PFSK-1 (cell line): Measurements from ENCODE around the gene CD79B.

ENCODE experiments used
- FOXP2 ChIP-seq: optimal IDR thresholded peaks from 2 replicates; pipeline ENCODE3; 2011; ENCODE audit warnings: borderline replicate concordance, control low read depth, inconsistent platforms; ENCODE audit not compliant: insufficient read depth; ENCODE audit errors: extremely low read length, extremely low read depth
- POLR2AphosphoS5 ChIP-seq: IDR thresholded peaks from 2 replicates; pipeline ENCODE4 v1.6.1; 2012; ENCODE audit warnings: low read depth, mild to moderate bottlenecking, control low read depth, low read length, moderate library complexity
- REST ChIP-seq, 2 experiments: IDR thresholded peaks; 2 replicates each; pipeline versions ENCODE4 v1.6.1 to v1.8.0; 2011 to 2012; ENCODE audit warnings: low read depth in 2 of 2, low read length in 2 of 2, control low read depth in 1 of 2, inconsistent platforms in 1 of 2, mild to moderate bottlenecking in 1 of 2, moderate library complexity in 1 of 2; ENCODE audit not compliant: insufficient read depth in 1 of 2
- SIN3A ChIP-seq: IDR thresholded peaks from 2 replicates; pipeline ENCODE4 v1.6.1; 2012; ENCODE audit warnings: mild to moderate bottlenecking, low read length, moderate library complexity, borderline replicate concordance; ENCODE audit not compliant: insufficient read depth
- TAF1 ChIP-seq: IDR thresholded peaks from 2 replicates; pipeline ENCODE4 v1.6.1; 2012; ENCODE audit warnings: low read length, control low read depth, borderline replicate concordance; ENCODE audit not compliant: insufficient read depth

Gene CD79B

GRCh38 chr17:63973930-63974593, 41.9 kb upstream of the CD79B start:
- no peak for TF ChIP-seq POLR2AphosphoS5
- no peak for TF ChIP-seq TAF1
- no peak for TF ChIP-seq REST (IDR thresholded peaks at IDR 0.05; ENCODE audit: insufficient read depth in 1 of 2, low read depth in 2 of 2, low read length in 2 of 2)
- TF ChIP-seq SIN3A, result no peak
- TF ChIP-seq FOXP2, result no peak

- TF ChIP-seq REST (IDR thresholded peaks at IDR 0.05; ENCODE audit: insufficient read depth in 1 of 2, low read depth in 2 of 2, low read length in 2 of 2) (no peak), POLR2AphosphoS5 (no peak), TAF1 (no peak), FOXP2 (no peak), SIN3A (no peak)
Measured at GRCh38 chr17:63973247-63973646, 41.1 kb upstream of the CD79B start.

GRCh38 chr17:63972796-63973195, 40.7 kb upstream of the CD79B start, which contains the start of gene SCN4A:
TSS of gene SCN4A (minus strand) at chr17:63972918. CDS start at chr17:63972841, 77 bp downstream.
- TF ChIP-seq TAF1 (no peak), REST (IDR thresholded peaks at IDR 0.05; ENCODE audit: insufficient read depth in 1 of 2, low read depth in 2 of 2, low read length in 2 of 2) (no peak), SIN3A (no peak), POLR2AphosphoS5 (no peak), FOXP2 (no peak)

GRCh38 chr17:63969278-63969677, 37.1 kb upstream of the CD79B start:
- TF ChIP-seq REST (IDR thresholded peaks at IDR 0.05; ENCODE audit: insufficient read depth in 1 of 2, low read depth in 2 of 2, low read length in 2 of 2) (no peak), POLR2AphosphoS5 (no peak)

- TF ChIP-seq TAF1 (no peak), FOXP2 (no peak), REST (IDR thresholded peaks at IDR 0.05; ENCODE audit: insufficient read depth in 1 of 2, low read depth in 2 of 2, low read length in 2 of 2) (no peak), SIN3A (no peak), POLR2AphosphoS5 (no peak)
Measured at GRCh38 chr17:63967953-63968352, 35.8 kb upstream of the CD79B start.
